WTC11 (cell line): ENCODE results near the gene CD200R1.

Experiments
- AFF4 ChIP-seq: sonication (generic); formaldehyde crosslinking; IDR thresholded peaks from 2 replicates; pipeline ENCODE4 v1.8.1; 2023; ENCODE audit warnings: mild to moderate bottlenecking, missing genetic modification reagents, borderline replicate concordance
- CBFB ChIP-seq: sonication (generic); formaldehyde crosslinking; IDR thresholded peaks from 2 replicates; pipeline ENCODE4 v1.8.1; 2022; ENCODE audit warnings: mild to moderate bottlenecking, low read depth, missing genetic modification reagents
- CTCF ChIP-seq: fragments of 200-600 bp; IDR thresholded peaks from 2 replicates; pipeline ENCODE4 v1.8.0; 2022; ENCODE audit warnings: antibody characterized with exemption
- JUN ChIP-seq: sonication (generic); formaldehyde crosslinking; IDR thresholded peaks from 2 replicates; pipeline ENCODE4 v1.8.0; 2023; ENCODE audit warnings: mild to moderate bottlenecking, missing genetic modification reagents
- NR2C2 ChIP-seq: sonication (generic); formaldehyde crosslinking; IDR thresholded peaks from 2 replicates; pipeline ENCODE4 v1.8.0; 2022; ENCODE audit warnings: mild to moderate bottlenecking, missing genetic modification reagents
- NR3C1 ChIP-seq: sonication (generic); formaldehyde crosslinking; conservative IDR thresholded peaks from 2 replicates; pipeline ENCODE4 v1.8.1; 2023; ENCODE audit warnings: low read depth, mild to moderate bottlenecking, missing genetic modification reagents
- USF1 ChIP-seq: sonication (generic); formaldehyde crosslinking; IDR thresholded peaks from 2 replicates; pipeline ENCODE4 v1.8.0; 2022; ENCODE audit warnings: mild to moderate bottlenecking, missing genetic modification reagents
- ZNF121 ChIP-seq: sonication (generic); formaldehyde crosslinking; IDR thresholded peaks from 2 replicates; pipeline ENCODE4 v1.8.0; 2023; ENCODE audit warnings: missing genetic modification reagents
- ZNF416 ChIP-seq: fragments of 250-450 bp; sonication (Bioruptor Pico); IDR thresholded peaks from 2 replicates; pipeline ENCODE4 v1.9.0; 2021; ENCODE audit warnings: mild to moderate bottlenecking, inconsistent platforms

GRCh38 chr3:112974178-112974517, 755 bp downstream of the CD200R1 start:
- TF ChIP-seq CTCF (no peak), ZNF416 (CRISPR knock-in tag) (no peak), NR2C2 (CRISPR knock-in tag) (no peak), AFF4 (no peak), NR3C1 (CRISPR knock-in tag) (no peak), JUN (no peak), USF1 (no peak), CBFB (CRISPR knock-in tag) (no peak), ZNF121 (CRISPR knock-in tag) (0 out of 2 replicates have a peak, but pooled peaks have one; percentile 27)
